Stomach (tissue), 9 donors: ENCODE data around the gene SAPCD1. TPM values are rescaled to one million over a fixed set of nuclear protein-coding genes. Genes with fewer than 3 reads are reported as not detected.

Source experiments
- DNase-seq, 2 donors: peaks; one replicate each; pipeline versions ENCODE4 v3.0.0 to v3.0.0-alpha.2; 2013 to 2019
- H3K27ac ChIP-seq, 5 donors: fragments of 200-600 bp in 4 of 5; sonication (generic) in 4 of 5; one replicate each; pipeline ENCODE4 v1.5.1; 2013 to 2019; ENCODE audit warnings: mild to moderate bottlenecking in 1 of 5, moderate library complexity in 1 of 5
- H3K27me3 ChIP-seq, 3 donors: fragments of 200-600 bp; sonication (generic); one replicate each; pipeline ENCODE4 v1.5.1; 2017 to 2019; ENCODE audit warnings: mixed run types in 1 of 3
- H3K36me3 ChIP-seq, 4 donors: fragments of 200-600 bp; sonication (generic); 1 replicate in 3 of 4; 2 replicates in 1 of 4; pipeline ENCODE4 v1.5.1; 2016 to 2019
- H3K4me1 ChIP-seq, 4 donors: fragments of 200-600 bp; sonication (generic); one replicate each; pipeline ENCODE4 v1.5.1; 2016 to 2019
- H3K4me3 ChIP-seq, 4 donors: fragments of 200-600 bp; sonication (generic) in 3 of 4; one replicate each; pipeline ENCODE4 v1.5.1; 2016 to 2019; ENCODE audit warnings: mild to moderate bottlenecking in 1 of 4
- H3K9me3 ChIP-seq, 4 donors: fragments of 200-600 bp; sonication (generic); one replicate each; pipeline ENCODE4 v1.5.1; 2016 to 2019
- CTCF ChIP-seq, 7 experiments: fragments of 450-650 bp in 4 of 7; fragments of 200-600 bp in 3 of 7; sonication (generic) in 3 of 7; IDR thresholded peaks; one replicate each; pipeline ENCODE4 v1.5.1; 2016 to 2019; ENCODE audit warnings: antibody characterized with exemption in 7 of 7, control low read depth in 2 of 7, mild to moderate bottlenecking in 1 of 7
- EP300 ChIP-seq: sonication (generic); formaldehyde crosslinking; IDR thresholded peaks from one replicate; pipeline ENCODE4 v1.6.1; 2017; ENCODE audit warnings: antibody characterized with exemption
- POLR2A ChIP-seq, 4 donors: fragments of 450-650 bp; IDR thresholded peaks; one replicate each; pipeline ENCODE4 v1.6.1; 2016; ENCODE audit warnings: antibody characterized with exemption in 4 of 4, control low read depth in 2 of 4, mild to moderate bottlenecking in 1 of 4, moderate library complexity in 1 of 4
- POLR2AphosphoS5 ChIP-seq, 3 donors: sonication (generic); formaldehyde crosslinking; IDR thresholded peaks; one replicate each; pipeline ENCODE4 v1.6.1; 2016; ENCODE audit warnings: antibody characterized with exemption in 3 of 3
- WGBS, 5 donors: extraction: QIAGEN DNeasy Blood & Tissue Kit in 3 of 5; methylation state at CpG; one replicate each; pipeline versions ENCODE4 v1.1.5 to v1.1.7; 2013 to 2018; 5-methylcytosine and 5-hydroxymethylcytosine counted together
- intact Hi-C: fragments of 100-400 bp; cut with DNase I; formaldehyde crosslinking; loops from one replicate; pipeline ENCODE4 v1.15.1; 2023; ENCODE audit warnings: low total_unique reads
- polyA plus RNA-seq, 3 donors: library from polyadenylated mRNA; stranded (reverse); fragments of 200-250 nt; gene quantifications; one replicate each; pipeline ENCODE4 v1.2.3, GENCODE V29; 2013
- total RNA-seq, 5 donors: library from RNA; depleted of rRNA; stranded (reverse); fragments of >200 nt; gene quantifications; one replicate each; pipeline versions ENCODE4 v1.1.0 to v1.2.3, GENCODE V29; 2014 to 2016
- donor health status: healthy with polysubstance abuse.
- donor health status: Bipolar disorder and iron deficiency.
- donor health status: healthy.

SAPCD1 gene
- total and polyA plus RNA-seq, 8 donors: 2.4 to 40.8 (median 3.1) TPM; not detected in 1

GRCh38 chr6:31725502-31726350 is 36.7 kb upstream of the SAPCD1 start:
- Histone ChIP-seq H3K9me3 (no peaks in the 10 kb centered on the region), H3K27ac (no peak overlapping the region), H3K4me1 (peaks cover 20 to 43% (median 29%) of the 10 kb centered on the region in 4 donors), H3K4me3 (no peak overlapping the region), H3K36me3 (peaks cover 14 to 37% (median 31%) of the 10 kb centered on the region in 4 donors), H3K27me3 (no peaks in the 10 kb centered on the region)
- intact Hi-C loops: no loop called here
- no peak for TF ChIP-seq EP300
- no peak for TF ChIP-seq POLR2AphosphoS5 (IDR thresholded peaks at IDR 0.05)
- no peak for TF ChIP-seq CTCF (IDR thresholded peaks at IDR 0.05)
- no peak for TF ChIP-seq POLR2A (IDR thresholded peaks at IDR 0.05)
- DNase-seq: no peak
- 80 to 89% (median 87%) methylated on average over 12 of the region's 12 CpGs for WGBS, 5 donors

- H3K27ac ChIP-seq: peak overlapping the region; percentile 2 to 96 (median 95)
- WGBS, 5 donors: 70 to 90% (median 79%) methylated on average over 7 of the region's 7 CpGs
- no peak for TF ChIP-seq EP300
- no peak for TF ChIP-seq CTCF (IDR thresholded peaks at IDR 0.05)
- TF ChIP-seq POLR2AphosphoS5 (IDR thresholded peaks at IDR 0.05): no peak
- no peak for TF ChIP-seq POLR2A (IDR thresholded peaks at IDR 0.05)
- intact Hi-C loops: no loop called here
- H3K4me3 ChIP-seq: no peak overlapping the region
- no peaks in the 10 kb centered on the region for H3K27me3 ChIP-seq
- H3K36me3 ChIP-seq: peaks cover 28 to 51% (median 46%) of the 10 kb centered on the region in 4 donors
- no peaks in the 10 kb centered on the region for H3K9me3 ChIP-seq
- peaks cover 20 to 57% (median 37%) of the 10 kb centered on the region in 4 donors for H3K4me1 ChIP-seq
- peak in 1 of 2 donors; percentile 58 for DNase-seq
Observed at GRCh38 chr6:31727034-31727716, 35.3 kb upstream of the SAPCD1 start.

GRCh38 chr6:31727717-31728671 is 34.5 kb upstream of the SAPCD1 start:
- no peak for DNase-seq
- intact Hi-C loops: no loop called here
- Histone ChIP-seq H3K4me1 (peaks cover 20 to 66% (median 39%) of the 10 kb centered on the region in 4 donors), H3K27me3 (no peaks in the 10 kb centered on the region), H3K27ac (peak overlapping the region in 4 of 5 donors; percentile 95 to 96 (median 96)), H3K9me3 (no peaks in the 10 kb centered on the region), H3K4me3 (peak overlapping the region; percentile 61 to 91 (median 82)), H3K36me3 (peaks cover 36 to 59% (median 54%) of the 10 kb centered on the region in 4 donors)
- TF ChIP-seq CTCF (IDR thresholded peaks at IDR 0.05): no peak
- WGBS, 5 donors: 78 to 85% (median 83%) methylated on average over 36 to 41 of the region's 41 CpGs
